SK-N-SH (cell line): ENCODE results near the gene ABHD16B. TPM values are rescaled to one million over a fixed set of nuclear protein-coding genes. Genes with fewer than 3 reads are reported as not detected.
A peak's percentile ranks its signal among the peaks of the same experiment; 100 is the strongest.

ENCODE experiments used
- CTCF ChIA-PET: fragments of 300-600, 350-600 bp; formaldehyde crosslinking; extraction: SDS; loops from one replicate; lab custom pipeline; 2021; lab: Yijun Ruan, JAX
- POLR2A ChIA-PET: fragments of 350-600 bp; sonication (Branson Sonifier 250); formaldehyde crosslinking; extraction: SDS; loops from one replicate; lab custom pipeline; 2020; ENCODE audit warnings: antibody characterized with exemption, inconsistent platforms; lab: Yijun Ruan, JAX
- DNase-seq: peaks from one replicate; pipeline ENCODE4 v3.0.0; 2012
- H2AFZ ChIP-seq: fragments of 200-600 bp; sonication (generic); 2 replicates; pipeline ENCODE4 v1.8.1; 2016; ENCODE audit warnings: antibody characterized with exemption, mild to moderate bottlenecking, low read depth
- H3F3A ChIP-seq: fragments of 200-600 bp; sonication (generic); replicated peaks from 2 replicates; pipeline ENCODE3; 2016; ENCODE audit warnings: antibody characterized with exemption, mild to moderate bottlenecking; ENCODE audit not compliant: insufficient read depth
- H3K27ac ChIP-seq, 2 experiments: fragments of 200-500 bp in 1 of 2; fragments of 200-600 bp in 1 of 2; sonication (Bioruptor generic) in 1 of 2; sonication (generic), shearing (Covaris generic) in 1 of 2; 2 replicates each; pipeline versions ENCODE4 v1.5.1 to v1.6.1; 2014 to 2016; ENCODE audit warnings: low read depth in 2 of 2, inconsistent platforms in 1 of 2, low read length in 1 of 2, mild to moderate bottlenecking in 1 of 2, mixed read lengths in 1 of 2
- H3K27me3 ChIP-seq: fragments of 200-600 bp; sonication (generic), shearing (Covaris generic); 2 replicates; pipeline ENCODE4 v1.6.1; 2016; ENCODE audit warnings: mixed run types; ENCODE audit not compliant: insufficient read depth
- H3K36me3 ChIP-seq, 2 experiments: fragments of 200-500 bp in 1 of 2; fragments of 200-600 bp in 1 of 2; sonication (Bioruptor generic) in 1 of 2; sonication (generic) in 1 of 2; replicated peaks in 1 of 2; 2 replicates each; pipeline versions ENCODE3 to v1.5.1; 2014 to 2016; ENCODE audit warnings: low read length in 1 of 2, mild to moderate bottlenecking in 1 of 2; ENCODE audit not compliant: insufficient read depth in 2 of 2, control insufficient read depth in 1 of 2
- H3K4me1 ChIP-seq, 2 experiments: fragments of 200-500 bp in 1 of 2; fragments of 200-600 bp in 1 of 2; sonication (Bioruptor generic) in 1 of 2; sonication (generic), shearing (Covaris generic) in 1 of 2; 2 replicates each; pipeline versions ENCODE4 v1.5.1 to v1.6.1; 2014 to 2016; ENCODE audit warnings: low read depth in 1 of 2, low read length in 1 of 2, mixed run types in 1 of 2; ENCODE audit not compliant: insufficient read depth in 2 of 2, control insufficient read depth in 1 of 2
- H3K4me2 ChIP-seq: fragments of 200-600 bp; sonication (generic), shearing (Covaris generic); 2 replicates; pipeline ENCODE4 v1.6.1; 2017; ENCODE audit warnings: mixed run types
- H3K4me3 ChIP-seq, 2 experiments: fragments of 200-500 bp in 1 of 2; fragments of 200-600 bp in 1 of 2; sonication (Bioruptor generic) in 1 of 2; sonication (generic), shearing (Covaris generic) in 1 of 2; 2 replicates each; pipeline versions ENCODE4 v1.5.1 to v1.8.1; 2014 to 2016; ENCODE audit warnings: low read depth in 2 of 2, inconsistent platforms in 1 of 2, low read length in 1 of 2, mild to moderate bottlenecking in 1 of 2, mixed read lengths in 1 of 2, moderate library complexity in 1 of 2
- H3K79me2 ChIP-seq: fragments of 200-600 bp; sonication (generic); 2 replicates; pipeline ENCODE4 v1.8.1; 2017; ENCODE audit warnings: mild to moderate bottlenecking; ENCODE audit not compliant: insufficient read depth
- H3K9ac ChIP-seq: fragments of 200-600 bp; sonication (generic); 2 replicates; pipeline ENCODE4 v1.6.1; 2017; ENCODE audit warnings: mixed run types
- H3K9me2 ChIP-seq: fragments of 200-600 bp; sonication (generic); 2 replicates; pipeline ENCODE4 v1.6.1; 2017; ENCODE audit warnings: mixed run types
- H3K9me3 ChIP-seq: fragments of 200-600 bp; sonication (generic); 2 replicates; pipeline ENCODE4 v1.6.1; 2017; ENCODE audit warnings: mixed run types, mild to moderate bottlenecking, moderate library complexity
- H4K20me1 ChIP-seq: fragments of 200-600 bp; sonication (generic); 2 replicates; pipeline ENCODE4 v1.6.1; 2017; ENCODE audit warnings: mild to moderate bottlenecking, mixed run types; ENCODE audit not compliant: insufficient read depth
- CHD2 ChIP-seq: fragments of 150-350 bp; IDR thresholded peaks from 2 replicates; pipeline ENCODE4 v1.6.1; 2018; ENCODE audit warnings: low read length; ENCODE audit not compliant: partially characterized antibody
- EP300 ChIP-seq, 2 experiments: IDR thresholded peaks; 2 replicates each; pipeline versions ENCODE4 v1.4.0 to v1.6.1; 2012; ENCODE audit warnings: borderline replicate concordance in 1 of 2, low read depth in 1 of 2, low read length in 1 of 2
- FOSL2 ChIP-seq: IDR thresholded peaks from 2 replicates; pipeline ENCODE4 v1.4.0; 2012; ENCODE audit warnings: low read depth, mild to moderate bottlenecking, moderate library complexity, borderline replicate concordance
- IRF3 ChIP-seq: fragments of 150-350 bp; IDR thresholded peaks from 2 replicates; pipeline ENCODE4 v1.6.1; 2016; ENCODE audit warnings: mild to moderate bottlenecking, low read depth, low read length
- MAX ChIP-seq: IDR thresholded peaks from 2 replicates; pipeline ENCODE4 v1.4.0; 2012; ENCODE audit warnings: low read depth
- MEF2A ChIP-seq: IDR thresholded peaks from 2 replicates; pipeline ENCODE4 v1.4.0; 2012; ENCODE audit warnings: low read depth, borderline replicate concordance
- MXI1 ChIP-seq: IDR thresholded peaks from 2 replicates; pipeline ENCODE4 v1.6.1; 2012; ENCODE audit warnings: mild to moderate bottlenecking, low read depth, low read length, improper control_type of control experiment
- NFIC ChIP-seq: IDR thresholded peaks from 2 replicates; pipeline ENCODE4 v1.4.0; 2012; ENCODE audit warnings: borderline replicate concordance
- RAD21 ChIP-seq: IDR thresholded peaks from 2 replicates; pipeline ENCODE4 v1.6.1; 2012; ENCODE audit warnings: mild to moderate bottlenecking, low read length
- RFX5 ChIP-seq: IDR thresholded peaks from 2 replicates; pipeline ENCODE4 v1.6.1; 2012; ENCODE audit warnings: mild to moderate bottlenecking, improper control_type of control experiment, low read length
- TAF1 ChIP-seq: IDR thresholded peaks from 2 replicates; pipeline ENCODE4 v1.6.1; 2012; ENCODE audit warnings: low read depth, mild to moderate bottlenecking, low read length, moderate library complexity, borderline replicate concordance
- USF1 ChIP-seq: IDR thresholded peaks from 2 replicates; pipeline ENCODE4 v1.4.0; 2012; ENCODE audit warnings: low read depth, borderline replicate concordance
- WGBS: methylation state at CpG from one replicate; pipeline ENCODE4 v1.1.6; 2017; ENCODE audit warnings: low lambda C conversion rate; 5-methylcytosine and 5-hydroxymethylcytosine counted together
- polyA plus RNA-seq, 3 experiments: library from polyadenylated mRNA; depleted of rRNA; stranded (reverse); fragments of >200 nt; gene quantifications; 2 replicates each; pipeline ENCODE4 v1.2.3, GENCODE V29; 2012
- TF ChIP-seq, protein P1 (sequence below): IDR thresholded peaks from 2 replicates; pipeline ENCODE4 v1.6.1; 2012; ENCODE audit warnings: mild to moderate bottlenecking, low read depth, low read length, moderate library complexity

ABHD16B gene
- polyA plus RNA-seq, 1 of the 3 experiments (the other 2 are of a cell fraction), result not detected

DNA sequence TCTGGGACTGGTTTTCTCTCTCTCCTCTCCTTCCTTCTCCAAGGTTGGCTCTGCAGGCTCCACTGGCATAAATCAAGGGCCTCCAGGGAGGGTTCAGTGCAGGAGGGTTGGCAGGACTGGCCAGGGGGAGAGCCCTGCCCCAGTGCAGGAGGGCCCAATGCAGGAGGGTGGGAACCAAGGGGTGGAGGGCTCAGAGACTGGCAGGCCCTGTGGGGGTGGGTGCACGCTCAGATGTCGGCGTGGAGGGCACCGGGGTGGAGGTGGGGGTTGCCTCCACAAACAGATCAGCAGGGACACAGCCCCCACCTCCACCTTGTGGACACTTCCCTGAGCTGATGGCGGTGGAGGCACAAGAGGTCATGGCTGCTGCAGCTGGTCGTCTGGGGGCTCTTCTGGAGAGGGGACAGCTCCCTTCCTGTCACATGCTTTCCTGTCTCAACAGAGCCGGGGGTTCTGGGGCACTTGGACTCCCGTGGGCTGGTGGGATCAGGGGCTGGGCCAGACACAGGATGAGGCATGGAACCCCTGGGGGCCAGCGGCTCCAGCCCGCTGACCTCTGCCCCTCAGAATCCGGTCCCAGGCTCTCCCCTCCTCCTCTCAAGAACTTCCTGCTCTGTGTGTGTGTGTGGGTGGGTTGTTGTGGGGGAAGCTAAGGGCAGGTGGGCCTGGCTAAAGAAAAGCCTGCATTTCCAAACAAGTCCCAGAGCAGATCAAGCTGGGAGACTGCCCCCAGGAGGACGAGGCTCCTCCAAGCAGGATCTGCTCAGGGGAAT lies 2.7 kb upstream of the ABHD16B start:
- Histone ChIP-seq H4K20me1 (no peaks in the 10 kb centered on the region), H3K4me3 (no peak overlapping the region), H3K79me2 (peaks cover 4% of the 10 kb centered on the region)
- TF ChIP-seq CHD2, result no peak
- peak; percentile 42; the same call in 1 of the 2 replicates for TF ChIP-seq RAD21
- TF ChIP-seq, all 33 proteins: peak for 1
- Histone ChIP-seq H3K9me2 (no peaks in the 10 kb centered on the region), H3K27ac (peak overlapping the region in 1 of 2 experiments; percentile 76; a peak in 2 of 4 replicates), H3K4me2 (no peak overlapping the region), H3K27me3 (no peaks in the 10 kb centered on the region), H3F3A (no peaks in the 10 kb centered on the region), H2AFZ (no peak overlapping the region), H3K4me1 (peaks cover 0 to 53% of the 10 kb centered on the region in 2 experiments; a peak in 1 of 4 replicates), H3K36me3 (peaks cover 0 to 13% of the 10 kb centered on the region in 2 experiments), H3K9me3 (no peaks in the 10 kb centered on the region), H3K9ac (no peak overlapping the region)
- ChIA-PET CTCF (interaction anchor here (0.7 to 2.3 kb wide), 8 partner anchors 17 to 115 kb away, joined by 3 to 11 read pairs (median 3); no protein-coding TSS in a partner anchor), POLR2A (no interaction called here)
- 42% methylated on average over 9 of the region's 12 CpGs for WGBS
- DNase-seq, result peak; percentile 70

DNA sequence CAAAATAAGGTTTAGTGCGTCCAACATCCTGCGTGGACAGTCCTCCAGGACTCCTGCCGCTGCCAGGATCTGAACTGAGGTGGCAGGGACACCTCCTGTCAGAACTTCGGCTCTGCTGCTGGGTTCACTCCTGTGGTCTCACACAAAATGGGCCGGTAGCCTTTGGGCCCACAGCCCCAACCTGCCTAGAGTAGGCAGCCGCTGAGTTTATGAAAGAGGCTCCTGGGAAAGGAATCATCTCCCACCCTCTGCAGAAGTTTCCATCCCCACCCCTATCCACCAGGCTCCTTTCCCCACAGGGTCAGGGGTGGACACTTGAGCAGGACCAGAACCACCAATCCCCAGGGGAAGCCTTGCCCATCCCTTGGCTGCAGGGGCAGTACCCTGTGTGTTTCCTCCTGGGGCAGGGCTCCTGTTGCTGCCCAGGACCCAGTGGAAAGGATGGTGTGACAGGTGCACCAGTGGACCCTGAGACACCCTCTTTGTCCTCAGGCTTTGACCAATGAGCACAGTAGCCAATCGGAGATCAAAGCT lies 2.1 kb upstream of the ABHD16B start:
- no peak for TF ChIP-seq FOSL2
- TF ChIP-seq EP300 (IDR thresholded peaks at IDR 0.05; ENCODE audit: borderline replicate concordance in 1 of 2, low read depth in 1 of 2, low read length in 1 of 2), result no peak
- no peak for TF ChIP-seq IRF3
- no peak for TF ChIP-seq MEF2A
- TF ChIP-seq USF1, result no peak
- TF ChIP-seq RFX5, result no peak
- no peak for TF ChIP-seq NFIC
- no peak for TF ChIP-seq TAF1
- no peak for TF ChIP-seq MXI1
- TF ChIP-seq, protein P1, sequence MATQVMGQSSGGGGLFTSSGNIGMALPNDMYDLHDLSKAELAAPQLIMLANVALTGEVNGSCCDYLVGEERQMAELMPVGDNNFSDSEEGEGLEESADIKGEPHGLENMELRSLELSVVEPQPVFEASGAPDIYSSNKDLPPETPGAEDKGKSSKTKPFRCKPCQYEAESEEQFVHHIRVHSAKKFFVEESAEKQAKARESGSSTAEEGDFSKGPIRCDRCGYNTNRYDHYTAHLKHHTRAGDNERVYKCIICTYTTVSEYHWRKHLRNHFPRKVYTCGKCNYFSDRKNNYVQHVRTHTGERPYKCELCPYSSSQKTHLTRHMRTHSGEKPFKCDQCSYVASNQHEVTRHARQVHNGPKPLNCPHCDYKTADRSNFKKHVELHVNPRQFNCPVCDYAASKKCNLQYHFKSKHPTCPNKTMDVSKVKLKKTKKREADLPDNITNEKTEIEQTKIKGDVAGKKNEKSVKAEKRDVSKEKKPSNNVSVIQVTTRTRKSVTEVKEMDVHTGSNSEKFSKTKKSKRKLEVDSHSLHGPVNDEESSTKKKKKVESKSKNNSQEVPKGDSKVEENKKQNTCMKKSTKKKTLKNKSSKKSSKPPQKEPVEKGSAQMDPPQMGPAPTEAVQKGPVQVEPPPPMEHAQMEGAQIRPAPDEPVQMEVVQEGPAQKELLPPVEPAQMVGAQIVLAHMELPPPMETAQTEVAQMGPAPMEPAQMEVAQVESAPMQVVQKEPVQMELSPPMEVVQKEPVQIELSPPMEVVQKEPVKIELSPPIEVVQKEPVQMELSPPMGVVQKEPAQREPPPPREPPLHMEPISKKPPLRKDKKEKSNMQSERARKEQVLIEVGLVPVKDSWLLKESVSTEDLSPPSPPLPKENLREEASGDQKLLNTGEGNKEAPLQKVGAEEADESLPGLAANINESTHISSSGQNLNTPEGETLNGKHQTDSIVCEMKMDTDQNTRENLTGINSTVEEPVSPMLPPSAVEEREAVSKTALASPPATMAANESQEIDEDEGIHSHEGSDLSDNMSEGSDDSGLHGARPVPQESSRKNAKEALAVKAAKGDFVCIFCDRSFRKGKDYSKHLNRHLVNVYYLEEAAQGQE, result no peak
- no peak for TF ChIP-seq MAX
- no peaks in the 10 kb centered on the region for H3K9me3 ChIP-seq
- H4K20me1 ChIP-seq, result no peaks in the 10 kb centered on the region
- peaks cover 0 to 53% of the 10 kb centered on the region in 2 experiments; a peak in 1 of 4 replicates for H3K4me1 ChIP-seq
- peaks cover 11% of the 10 kb centered on the region for H3K79me2 ChIP-seq
- no peak overlapping the region for H2AFZ ChIP-seq
- no peaks in the 10 kb centered on the region for H3K9me2 ChIP-seq
- no peak overlapping the region for H3K4me2 ChIP-seq
- POLR2A ChIA-PET, result no interaction called here
- H3K27me3 ChIP-seq, result no peaks in the 10 kb centered on the region
- CTCF ChIA-PET, result interaction anchor here (0.7 to 2.3 kb wide), 8 partner anchors 16 to 121 kb away, joined by 3 to 11 read pairs (median 3); partner anchors contain the start of gene PRPF6
- DNase-seq, result no peak
- WGBS, result 88% methylated on average over 5 of the region's 7 CpGs
- H3K36me3 ChIP-seq, result peaks cover 0 to 13% of the 10 kb centered on the region in 2 experiments
- no peak overlapping the region for H3K4me3 ChIP-seq
- H3K9ac ChIP-seq, result no peak overlapping the region
- H3F3A ChIP-seq, result no peaks in the 10 kb centered on the region
- peak overlapping the region in 1 of 2 experiments; percentile 76; a peak in 2 of 4 replicates for H3K27ac ChIP-seq
